ENCODE results near the gene TMEM54. TPM values are rescaled to one million over a fixed set of nuclear protein-coding genes. Genes with fewer than 3 reads are reported as not detected.

Gene TMEM54
- total RNA-seq, 4 donors from 2014 or later, result 330 to 1,204 (median 846) TPM

DNA sequence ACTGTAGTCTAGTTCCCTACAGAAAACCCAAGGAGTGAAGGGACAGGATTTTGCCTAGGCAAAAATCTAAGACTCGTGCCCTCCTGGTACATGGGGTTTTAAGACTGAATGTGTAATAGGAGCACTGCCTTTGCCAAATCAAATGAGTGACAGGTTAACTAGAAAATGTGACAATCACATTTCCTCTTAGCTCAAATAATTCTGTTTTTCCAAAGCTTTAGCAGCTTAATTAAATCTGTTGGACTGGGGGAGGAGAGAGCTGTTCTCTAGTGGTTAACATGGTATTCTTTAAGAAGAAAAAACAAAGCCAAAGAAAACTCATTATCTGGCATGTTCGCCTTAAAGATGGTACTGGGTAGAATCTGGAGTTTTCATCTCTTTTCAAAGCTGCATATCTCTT is 43.1 kb downstream of the TMEM54 start:
- DNase-seq, result no peak
- intact Hi-C loops (cut with DNase I; ENCODE audit: low total_unique reads) (no loop called here), in situ Hi-C loops (cut with MboI; ENCODE audit: low pct_ligation_motif_present in 1 of 4, low pct_unique_long_range_greater_than_20kb in 1 of 4, low sequenced_read_pairs in 3 of 4) (no loop called here)
- H3K27me3 ChIP-seq, result no peaks in the 10 kb centered on the region
- H3K27ac ChIP-seq, result no peak overlapping the region
- no peak overlapping the region for H3K4me3 ChIP-seq
- no peaks in the 10 kb centered on the region for H3K4me1 ChIP-seq
- H3K36me3 ChIP-seq, result peaks cover 0 to 35% (median 13%) of the 10 kb centered on the region in 4 donors
- WGBS, 2 donors (ENCODE audit: low coverage in 1 of 2), result 86 to 94% methylated on average over 2 of the region's 2 CpGs
- H3K9me3 ChIP-seq, result no peaks in the 10 kb centered on the region
- no peak for TF ChIP-seq POLR2AphosphoS5 (IDR thresholded peaks at IDR 0.05)
- TF ChIP-seq EP300 (IDR thresholded peaks at IDR 0.05; ENCODE audit: low read depth), result no peak
- no peak for TF ChIP-seq POLR2A (IDR thresholded peaks at IDR 0.05)
- TF ChIP-seq, protein P1, sequence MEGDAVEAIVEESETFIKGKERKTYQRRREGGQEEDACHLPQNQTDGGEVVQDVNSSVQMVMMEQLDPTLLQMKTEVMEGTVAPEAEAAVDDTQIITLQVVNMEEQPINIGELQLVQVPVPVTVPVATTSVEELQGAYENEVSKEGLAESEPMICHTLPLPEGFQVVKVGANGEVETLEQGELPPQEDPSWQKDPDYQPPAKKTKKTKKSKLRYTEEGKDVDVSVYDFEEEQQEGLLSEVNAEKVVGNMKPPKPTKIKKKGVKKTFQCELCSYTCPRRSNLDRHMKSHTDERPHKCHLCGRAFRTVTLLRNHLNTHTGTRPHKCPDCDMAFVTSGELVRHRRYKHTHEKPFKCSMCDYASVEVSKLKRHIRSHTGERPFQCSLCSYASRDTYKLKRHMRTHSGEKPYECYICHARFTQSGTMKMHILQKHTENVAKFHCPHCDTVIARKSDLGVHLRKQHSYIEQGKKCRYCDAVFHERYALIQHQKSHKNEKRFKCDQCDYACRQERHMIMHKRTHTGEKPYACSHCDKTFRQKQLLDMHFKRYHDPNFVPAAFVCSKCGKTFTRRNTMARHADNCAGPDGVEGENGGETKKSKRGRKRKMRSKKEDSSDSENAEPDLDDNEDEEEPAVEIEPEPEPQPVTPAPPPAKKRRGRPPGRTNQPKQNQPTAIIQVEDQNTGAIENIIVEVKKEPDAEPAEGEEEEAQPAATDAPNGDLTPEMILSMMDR (IDR thresholded peaks at IDR 0.05), result no peak

DNA sequence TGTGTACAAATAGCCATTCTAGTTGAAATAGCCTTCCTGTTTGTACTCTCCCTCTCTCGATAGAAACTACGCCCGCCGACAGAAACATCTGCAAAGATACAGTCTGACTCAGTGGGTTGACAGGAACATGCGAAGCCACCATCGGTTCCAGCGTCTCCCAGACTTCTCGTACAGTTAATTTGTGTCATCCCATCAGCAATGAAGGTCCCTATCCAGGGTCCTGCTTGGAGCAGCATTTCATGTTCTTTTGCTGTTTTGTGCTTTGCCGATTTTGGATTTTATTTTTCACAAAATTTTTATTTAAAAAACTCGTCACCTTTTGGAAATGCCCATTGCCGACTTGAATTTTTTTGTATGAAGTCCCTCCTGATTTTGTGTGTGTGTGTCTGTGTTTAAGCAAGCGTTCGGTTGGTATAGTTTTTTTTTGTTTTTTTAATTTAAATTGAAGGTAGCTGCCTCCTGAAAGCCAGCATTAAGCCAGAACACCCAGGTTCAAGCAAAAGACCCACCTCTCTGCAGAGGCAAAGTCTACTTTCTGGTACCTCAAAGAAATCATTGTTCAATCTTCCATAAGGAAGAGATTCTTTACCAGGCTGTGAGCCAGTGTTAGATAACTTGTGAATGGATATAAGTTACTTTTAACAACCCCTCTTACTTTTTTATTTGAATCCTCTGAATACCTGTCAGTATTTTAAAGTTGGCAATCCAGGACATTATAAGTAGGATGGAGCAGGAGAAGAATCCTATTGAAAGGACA is 45.1 kb downstream of the TMEM54 start:
- TF ChIP-seq, protein P1 (IDR thresholded peaks at IDR 0.05), result no peak
- TF ChIP-seq POLR2A (IDR thresholded peaks at IDR 0.05) (no peak), EP300 (IDR thresholded peaks at IDR 0.05; ENCODE audit: low read depth) (no peak), POLR2AphosphoS5 (IDR thresholded peaks at IDR 0.05) (no peak)
- DNase-seq, result no peak
- intact Hi-C loops (cut with DNase I; ENCODE audit: low total_unique reads), result no loop called here
- H3K27me3 ChIP-seq, result no peaks in the 10 kb centered on the region
- in situ Hi-C loops (cut with MboI; ENCODE audit: low pct_ligation_motif_present in 1 of 4, low pct_unique_long_range_greater_than_20kb in 1 of 4, low sequenced_read_pairs in 3 of 4), result no loop called here
- H3K36me3 ChIP-seq, result peaks cover 0 to 37% (median 14%) of the 10 kb centered on the region in 4 donors
- peak overlapping the region in 1 of 4 donors; percentile 12 for H3K27ac ChIP-seq
- H3K4me1 ChIP-seq, result no peaks in the 10 kb centered on the region
- 55 to 71% methylated on average over 13 of the region's 13 CpGs for WGBS, 2 donors (ENCODE audit: low coverage in 1 of 2)
- H3K9me3 ChIP-seq, result no peaks in the 10 kb centered on the region
- H3K4me3 ChIP-seq, result no peak overlapping the region

DNA sequence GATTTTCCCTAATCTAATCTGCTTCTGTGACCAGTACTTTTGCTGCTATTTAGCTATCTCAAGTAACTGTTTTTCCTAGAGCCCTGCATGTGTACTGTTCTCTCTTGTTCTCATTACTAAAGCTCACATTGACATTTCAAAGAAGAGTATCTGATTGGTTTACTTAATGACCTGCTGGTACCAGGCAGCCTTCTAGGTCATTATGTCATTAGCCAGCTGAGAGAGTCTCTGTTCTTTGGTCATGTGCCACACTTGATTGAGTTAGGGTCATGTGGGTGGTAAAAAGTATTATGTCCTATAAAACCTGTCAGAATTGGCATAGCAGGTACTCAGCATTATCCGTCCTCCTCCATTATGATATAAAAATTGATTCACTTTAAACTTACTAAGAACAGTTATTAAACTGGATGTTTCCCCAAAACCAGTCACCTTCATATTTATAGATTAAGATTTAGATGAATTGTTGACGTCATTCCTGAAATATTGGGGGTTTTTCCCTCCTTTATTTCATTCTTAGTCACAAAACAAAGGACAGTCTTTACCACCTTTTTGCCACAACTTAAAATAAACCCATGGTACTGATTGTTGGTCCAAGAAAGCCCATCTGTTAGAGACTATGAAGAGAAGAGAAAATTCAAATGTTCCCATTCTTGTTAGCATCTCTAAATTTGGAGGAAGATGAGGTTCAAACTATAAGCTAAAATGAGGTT is 52.7 kb downstream of the TMEM54 start:
- H3K4me3 ChIP-seq, result no peak overlapping the region
- H3K9me3 ChIP-seq, result peaks cover 0 to 3% of the 10 kb centered on the region in 2 donors
- H3K36me3 ChIP-seq, result peaks cover 0 to 37% (median 7%) of the 10 kb centered on the region in 4 donors
- H3K27ac ChIP-seq, result no peak overlapping the region
- intact Hi-C loops (cut with DNase I; ENCODE audit: low total_unique reads) (no loop called here), in situ Hi-C loops (cut with MboI; ENCODE audit: low pct_ligation_motif_present in 1 of 4, low pct_unique_long_range_greater_than_20kb in 1 of 4, low sequenced_read_pairs in 3 of 4) (no loop called here)
- H3K4me1 ChIP-seq, result no peaks in the 10 kb centered on the region
- H3K27me3 ChIP-seq, result no peaks in the 10 kb centered on the region
- 40 to 42% methylated on average over 2 of the region's 2 CpGs for WGBS, 2 donors (ENCODE audit: low coverage in 1 of 2)
- no peak for DNase-seq
- TF ChIP-seq POLR2AphosphoS5 (IDR thresholded peaks at IDR 0.05) (no peak), POLR2A (IDR thresholded peaks at IDR 0.05) (no peak), EP300 (IDR thresholded peaks at IDR 0.05; ENCODE audit: low read depth) (no peak)
- TF ChIP-seq, protein P1 (IDR thresholded peaks at IDR 0.05), result no peak

Other genes with a start within 250 kb of the TMEM54 start
- gene SYNC, start 198.6 kb downstream of the TMEM54 start, total RNA-seq, result 10 to 100 TPM; 24.9 to 95.5 (median 43.8) TPM
- gene YARS1, start 84.0 kb downstream of the TMEM54 start, total RNA-seq, result 10 to 100 TPM; 23.9 to 54.5 (median 33.8) TPM
- gene S100PBP, start 83.7 kb downstream of the TMEM54 start, total RNA-seq, result 100 to 1,000 TPM in 1 of 4 donors, 10 to 100 TPM in 3; 26.2 to 257 (median 40.7) TPM
- under 1 TPM in 2 of 4 donors, not detected in 2; 0.32 to 0.55 TPM for gene FNDC5, start 30.5 kb downstream of the TMEM54 start, total RNA-seq
- under 1 TPM in 2 of 4 donors, not detected in 2; 0.64 to 0.96 TPM for gene HPCA, start 14.9 kb downstream of the TMEM54 start, total RNA-seq
- 10 to 100 TPM; 22.5 to 83.8 (median 62.0) TPM for gene RNF19B, start 63.4 kb upstream of the TMEM54 start, total RNA-seq
- gene AK2, start 135.5 kb upstream of the TMEM54 start, total RNA-seq, result 100 to 1,000 TPM; 209 to 296 (median 211) TPM
- gene AZIN2, start 179.8 kb upstream of the TMEM54 start, total RNA-seq, result 10 to 100 TPM; 11.6 to 93.3 (median 42.0) TPM

Measured in transverse colon (tissue), 4 donors.